Muscle layer of duodenum (tissue), 2 donors: ENCODE measurements around the gene PTPRR.

Experiments used
- H3K27ac ChIP-seq: one replicate; pipeline ENCODE4 v1.7.0; 2013; ENCODE audit warnings: mild to moderate bottlenecking, low read length
- H3K27me3 ChIP-seq: one replicate; pipeline ENCODE4 v1.7.0; 2013; ENCODE audit warnings: low read depth, mild to moderate bottlenecking, control low read depth, low read length
- H3K36me3 ChIP-seq, 2 donors: one replicate each; pipeline ENCODE4 v1.7.0; 2013; ENCODE audit warnings: low read length in 2 of 2, control low read depth in 1 of 2, mild to moderate bottlenecking in 1 of 2; ENCODE audit not compliant: insufficient read depth in 2 of 2, control insufficient read depth in 1 of 2
- H3K4me1 ChIP-seq, 2 donors: one replicate each; pipeline ENCODE4 v1.7.0; 2013; ENCODE audit warnings: low read length in 2 of 2, mild to moderate bottlenecking in 2 of 2, control low read depth in 1 of 2, moderate library complexity in 1 of 2; ENCODE audit not compliant: insufficient read depth in 2 of 2, control insufficient read depth in 1 of 2
- H3K4me3 ChIP-seq, 2 donors: one replicate each; pipeline ENCODE4 v1.7.0; 2013; ENCODE audit warnings: low read length in 2 of 2, low read depth in 1 of 2, mild to moderate bottlenecking in 1 of 2
- H3K9me3 ChIP-seq, 2 donors: one replicate each; pipeline ENCODE4 v1.7.0; 2013; ENCODE audit warnings: low read length in 2 of 2, control low read depth in 1 of 2, mild to moderate bottlenecking in 1 of 2; ENCODE audit not compliant: control insufficient read depth in 1 of 2
- donor health status: healthy.

PTPRR gene

GRCh38 chr12:70910666-70911065, 9.9 kb downstream of the PTPRR start:
- no peaks in the 10 kb centered on the region for H3K36me3 ChIP-seq
- no peaks in the 10 kb centered on the region for H3K4me1 ChIP-seq
- H3K27ac ChIP-seq = no peak overlapping the region
- no peaks in the 10 kb centered on the region for H3K9me3 ChIP-seq
- H3K4me3 ChIP-seq = no peak overlapping the region
- H3K27me3 ChIP-seq = no peaks in the 10 kb centered on the region

GRCh38 chr12:70908978-70909377, 11.6 kb downstream of the PTPRR start:
- H3K36me3 ChIP-seq = no peaks in the 10 kb centered on the region

DNA sequence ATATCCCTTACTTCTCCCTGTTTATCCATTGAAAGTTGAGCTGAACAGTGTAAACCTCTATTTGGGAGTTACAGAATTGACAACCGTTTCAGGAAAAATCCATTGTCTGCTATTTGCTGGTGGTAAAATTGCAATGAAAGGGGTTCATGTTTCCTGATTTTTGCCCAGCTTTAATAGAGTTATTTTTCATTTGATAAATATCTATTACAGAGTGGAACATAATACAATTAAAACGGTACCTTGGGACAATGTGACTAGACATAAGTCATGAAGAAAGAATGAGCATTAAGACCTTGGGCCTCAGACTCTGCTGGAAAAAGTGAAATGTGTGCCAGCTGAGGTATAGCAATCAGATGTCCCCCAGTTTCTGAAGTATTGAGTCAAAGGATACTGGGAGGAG, 13.1 kb downstream of the PTPRR start:
- no peak overlapping the region for H3K27ac ChIP-seq
- H3K36me3 ChIP-seq = no peaks in the 10 kb centered on the region
- no peak overlapping the region for H3K4me3 ChIP-seq
- H3K4me1 ChIP-seq = no peaks in the 10 kb centered on the region
- no peaks in the 10 kb centered on the region for H3K9me3 ChIP-seq
- no peaks in the 10 kb centered on the region for H3K27me3 ChIP-seq

More at GRCh38 chr12:70908978-70909377, 11.6 kb downstream of the PTPRR start:
- Histone ChIP-seq H3K4me3 (no peak overlapping the region), H3K4me1 (no peaks in the 10 kb centered on the region), H3K27me3 (no peaks in the 10 kb centered on the region), H3K9me3 (no peaks in the 10 kb centered on the region), H3K27ac (no peak overlapping the region)

DNA sequence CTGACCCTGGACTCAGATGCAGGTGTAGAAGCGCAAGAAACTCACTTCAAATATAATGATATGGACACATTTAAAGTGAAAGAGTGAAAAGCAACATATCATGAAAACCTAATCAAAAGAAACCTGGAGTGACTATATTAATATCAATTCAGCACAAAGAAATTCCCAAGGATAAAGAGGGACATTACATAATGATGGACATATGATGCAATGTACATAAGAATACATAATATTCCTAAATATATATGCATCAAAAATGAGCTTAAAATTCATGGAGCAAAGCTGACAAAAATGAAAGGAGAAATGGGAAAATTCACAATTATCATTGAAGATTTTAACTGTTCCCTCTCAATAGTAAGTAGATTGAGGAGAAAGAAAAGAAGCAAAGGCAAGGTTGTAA, 24.6 kb downstream of the PTPRR start:
- Histone ChIP-seq H3K4me1 (no peaks in the 10 kb centered on the region), H3K27me3 (no peaks in the 10 kb centered on the region), H3K27ac (no peak overlapping the region), H3K36me3 (no peaks in the 10 kb centered on the region), H3K9me3 (no peaks in the 10 kb centered on the region), H3K4me3 (no peak overlapping the region)

- no peaks in the 10 kb centered on the region for H3K36me3 ChIP-seq
- no peaks in the 10 kb centered on the region for H3K9me3 ChIP-seq
- H3K4me3 ChIP-seq = no peak overlapping the region
- no peak overlapping the region for H3K27ac ChIP-seq
- H3K4me1 ChIP-seq = no peaks in the 10 kb centered on the region
- no peaks in the 10 kb centered on the region for H3K27me3 ChIP-seq
These were observed 27.9 kb downstream of the PTPRR start for GRCh38 chr12:70892593-70892992.

GRCh38 chr12:70890895-70891832, 29.4 kb downstream of the PTPRR start:
- Histone ChIP-seq H3K27me3 (no peaks in the 10 kb centered on the region), H3K36me3 (no peaks in the 10 kb centered on the region), H3K9me3 (no peaks in the 10 kb centered on the region), H3K4me1 (no peaks in the 10 kb centered on the region), H3K27ac (no peak overlapping the region), H3K4me3 (no peak overlapping the region)

GRCh38 chr12:70885956-70886355, 34.6 kb downstream of the PTPRR start:
- no peaks in the 10 kb centered on the region for H3K9me3 ChIP-seq
- H3K27me3 ChIP-seq = no peaks in the 10 kb centered on the region
- no peaks in the 10 kb centered on the region for H3K36me3 ChIP-seq
- H3K4me1 ChIP-seq = no peaks in the 10 kb centered on the region
- no peak overlapping the region for H3K4me3 ChIP-seq
- H3K27ac ChIP-seq = no peak overlapping the region

GRCh38 chr12:70883855-70884254, 36.7 kb downstream of the PTPRR start:
- no peaks in the 10 kb centered on the region for H3K27me3 ChIP-seq
- H3K36me3 ChIP-seq = no peaks in the 10 kb centered on the region
- H3K4me3 ChIP-seq = no peak overlapping the region
- no peaks in the 10 kb centered on the region for H3K9me3 ChIP-seq
- no peaks in the 10 kb centered on the region for H3K4me1 ChIP-seq
- H3K27ac ChIP-seq = no peak overlapping the region

DNA sequence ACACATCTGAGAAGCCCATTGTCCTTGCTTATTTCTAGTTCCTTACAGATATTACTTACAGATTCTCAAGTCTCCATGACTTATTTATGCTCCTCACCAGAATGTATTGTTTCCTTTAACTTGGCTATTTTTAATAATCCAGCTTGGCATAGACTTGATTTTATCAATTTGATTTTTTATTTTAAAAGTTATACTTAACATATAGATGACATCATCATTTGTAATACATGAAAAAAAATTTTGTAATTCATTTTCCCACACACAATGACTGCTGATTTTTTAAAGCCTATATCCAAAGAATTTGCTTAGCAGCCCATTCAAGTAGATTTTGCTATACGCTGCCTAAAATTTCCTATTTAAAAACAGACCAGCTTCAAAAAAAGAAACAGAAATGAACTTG, 39.8 kb downstream of the PTPRR start:
- no peak overlapping the region for H3K4me3 ChIP-seq
- no peak overlapping the region for H3K27ac ChIP-seq

GRCh38 chr12:70876952-70877351, 43.6 kb downstream of the PTPRR start:
- Histone ChIP-seq H3K27ac (no peak overlapping the region), H3K27me3 (no peaks in the 10 kb centered on the region), H3K9me3 (no peaks in the 10 kb centered on the region), H3K36me3 (no peaks in the 10 kb centered on the region), H3K4me3 (no peak overlapping the region), H3K4me1 (no peaks in the 10 kb centered on the region)

More for the DNA sequence above, 39.8 kb downstream of the PTPRR start:
- no peaks in the 10 kb centered on the region for H3K4me1 ChIP-seq
- H3K36me3 ChIP-seq = no peaks in the 10 kb centered on the region
- H3K9me3 ChIP-seq = no peaks in the 10 kb centered on the region
- no peaks in the 10 kb centered on the region for H3K27me3 ChIP-seq

DNA sequence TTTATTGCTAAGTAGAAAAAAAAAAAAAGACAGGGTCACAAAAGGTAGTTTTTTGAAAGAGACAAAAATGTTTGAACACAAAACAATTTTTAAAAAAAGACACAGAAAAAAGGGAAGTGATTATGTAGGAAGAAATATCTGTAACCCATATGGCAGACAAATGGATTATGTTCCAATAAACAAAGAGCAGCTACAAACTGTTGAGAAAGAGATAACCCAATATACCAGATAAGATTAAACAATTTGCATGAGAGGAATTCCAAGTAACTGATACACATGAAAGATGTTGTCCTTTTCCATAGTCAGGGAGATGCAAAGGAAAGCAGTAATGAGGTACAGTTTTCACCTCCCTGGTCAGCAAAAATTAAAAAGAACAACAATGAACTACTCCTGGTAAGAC, 44.9 kb downstream of the PTPRR start:
- no peak overlapping the region for H3K27ac ChIP-seq
- no peak overlapping the region for H3K4me3 ChIP-seq
- no peaks in the 10 kb centered on the region for H3K27me3 ChIP-seq
- H3K4me1 ChIP-seq = no peaks in the 10 kb centered on the region
- H3K9me3 ChIP-seq = no peaks in the 10 kb centered on the region
- H3K36me3 ChIP-seq = no peaks in the 10 kb centered on the region
